MM.1S (cell line): ENCODE measurements around the gene OR2F1.

Experiments used
- DNase-seq: peaks from one replicate; pipeline ENCODE4 v3.0.0-alpha.2; 2015
- H2AFZ ChIP-seq: fragments of 300-600 bp; sonication (generic); 2 replicates; pipeline ENCODE4 v1.6.0; 2016; ENCODE audit warnings: antibody characterized with exemption, low read length
- H3F3A ChIP-seq: fragments of 300-600 bp; sonication (generic); 2 replicates; pipeline ENCODE4 v1.6.1; 2016; ENCODE audit warnings: mild to moderate bottlenecking, antibody characterized with exemption, low read length, moderate library complexity, mixed read lengths; ENCODE audit not compliant: insufficient read depth
- H3K27ac ChIP-seq: fragments of 300-600 bp; sonication (generic); 2 replicates; pipeline ENCODE4 v1.5.1; 2016; ENCODE audit warnings: mild to moderate bottlenecking, low read length
- H3K27me3 ChIP-seq: fragments of 300-600 bp; sonication (generic); replicated peaks from 2 replicates; pipeline ENCODE4 v1.6.0; 2016; ENCODE audit warnings: low read length; ENCODE audit not compliant: insufficient read depth
- H3K36me3 ChIP-seq: fragments of 300-600 bp; sonication (generic); replicated peaks from 2 replicates; pipeline ENCODE4 v1.6.1; 2016; ENCODE audit warnings: mild to moderate bottlenecking, low read length, mixed read lengths; ENCODE audit not compliant: insufficient read depth
- H3K4me1 ChIP-seq: fragments of 300-600 bp; sonication (generic); 2 replicates; pipeline ENCODE4 v1.6.1; 2016; ENCODE audit warnings: low read length, mixed read lengths
- H3K4me2 ChIP-seq: fragments of 300-600 bp; sonication (generic); 2 replicates; pipeline ENCODE4 v1.6.0; 2016; ENCODE audit warnings: low read depth, low read length
- H3K4me3 ChIP-seq: fragments of 300-600 bp; sonication (generic); 2 replicates; pipeline ENCODE4 v1.5.1; 2016; ENCODE audit warnings: low read length, mixed read lengths
- H3K79me2 ChIP-seq: fragments of 300-600 bp; sonication (generic); 2 replicates; pipeline ENCODE4 v1.6.1; 2016; ENCODE audit warnings: mixed run types, low read length, mixed read lengths
- H3K9ac ChIP-seq: fragments of 300-600 bp; sonication (generic); 2 replicates; pipeline ENCODE4 v1.6.1; 2016; ENCODE audit warnings: low read length, mixed read lengths
- H3K9me2 ChIP-seq: fragments of 300-600 bp; sonication (generic); replicated peaks from 2 replicates; pipeline ENCODE4 v1.6.1; 2016; ENCODE audit warnings: mild to moderate bottlenecking, low read length, mixed read lengths; ENCODE audit not compliant: insufficient read depth
- H3K9me3 ChIP-seq: fragments of 300-600 bp; sonication (generic); replicated peaks from 2 replicates; pipeline ENCODE4 v1.6.1; 2016; ENCODE audit warnings: mild to moderate bottlenecking, low read length, mixed read lengths; ENCODE audit not compliant: insufficient read depth
- H4K20me1 ChIP-seq: fragments of 300-600 bp; sonication (generic); 2 replicates; pipeline ENCODE4 v1.6.1; 2016; ENCODE audit warnings: mild to moderate bottlenecking, low read length, moderate library complexity, mixed read lengths; ENCODE audit not compliant: insufficient read depth
- CTCF ChIP-seq: fragments of 300-600 bp; sonication (generic); IDR thresholded peaks from 2 replicates; pipeline ENCODE4 v1.5.1; 2016; ENCODE audit warnings: antibody characterized with exemption, low read length, mixed read lengths
- EZH2 ChIP-seq: fragments of 300-600 bp; sonication (generic); optimal IDR thresholded peaks from 2 replicates; pipeline ENCODE3; 2017; ENCODE audit warnings: low read depth, mild to moderate bottlenecking, antibody characterized with exemption, low read length, mixed read lengths
- EZH2phosphoT487 ChIP-seq: fragments of 300-600 bp; sonication (generic); IDR thresholded peaks from 2 replicates; pipeline ENCODE4 v1.6.1; 2018; ENCODE audit warnings: antibody characterized with exemption, low read length

Gene OR2F1

GRCh38 chr7:143906895-143907294 lies 47.7 kb upstream of the OR2F1 start:
- no peaks in the 10 kb centered on the region for H4K20me1 ChIP-seq
- TF ChIP-seq CTCF, result no peak
- no peak for TF ChIP-seq EZH2phosphoT487
- no peak for TF ChIP-seq EZH2
- no peaks in the 10 kb centered on the region for H3K9me2 ChIP-seq
- no peaks in the 10 kb centered on the region for H3K27me3 ChIP-seq
- no peak overlapping the region for H3K9ac ChIP-seq
- no peak for DNase-seq
- H3K9me3 ChIP-seq, result no peaks in the 10 kb centered on the region
- H2AFZ ChIP-seq, result no peak overlapping the region
- no peaks in the 10 kb centered on the region for H3K36me3 ChIP-seq
- no peaks in the 10 kb centered on the region for H3K79me2 ChIP-seq
- no peak overlapping the region for H3K4me3 ChIP-seq
- no peak overlapping the region for H3K27ac ChIP-seq
- no peaks in the 10 kb centered on the region for H3F3A ChIP-seq
- no peaks in the 10 kb centered on the region for H3K4me1 ChIP-seq
- no peak overlapping the region for H3K4me2 ChIP-seq

GRCh38 chr7:143908120-143908519 lies 46.5 kb upstream of the OR2F1 start:
- no peak for TF ChIP-seq CTCF
- TF ChIP-seq EZH2phosphoT487, result no peak
- TF ChIP-seq EZH2, result no peak
- H3K36me3 ChIP-seq, result no peaks in the 10 kb centered on the region
- no peak overlapping the region for H3K4me3 ChIP-seq

GRCh38 chr7:143909863-143910262 lies 44.8 kb upstream of the OR2F1 start:
- no peaks in the 10 kb centered on the region for H4K20me1 ChIP-seq
- H3K36me3 ChIP-seq, result no peaks in the 10 kb centered on the region
- TF ChIP-seq EZH2 (no peak), EZH2phosphoT487 (no peak), CTCF (no peak)
- no peak for DNase-seq
- H3K4me2 ChIP-seq, result no peak overlapping the region
- H3K9me3 ChIP-seq, result no peaks in the 10 kb centered on the region
- H3K9ac ChIP-seq, result no peak overlapping the region
- H3K4me1 ChIP-seq, result no peaks in the 10 kb centered on the region
- H3K27me3 ChIP-seq, result no peaks in the 10 kb centered on the region
- no peaks in the 10 kb centered on the region for H3F3A ChIP-seq
- no peak overlapping the region for H3K27ac ChIP-seq
- no peaks in the 10 kb centered on the region for H3K9me2 ChIP-seq
- H3K79me2 ChIP-seq, result no peaks in the 10 kb centered on the region
- no peak overlapping the region for H3K4me3 ChIP-seq
- no peak overlapping the region for H2AFZ ChIP-seq

More at GRCh38 chr7:143908120-143908519, 46.5 kb upstream of the OR2F1 start:
- H2AFZ ChIP-seq, result no peak overlapping the region
- no peaks in the 10 kb centered on the region for H3K9me3 ChIP-seq
- H3K9me2 ChIP-seq, result no peaks in the 10 kb centered on the region
- H3K9ac ChIP-seq, result no peak overlapping the region
- H3F3A ChIP-seq, result no peaks in the 10 kb centered on the region
- no peak for DNase-seq
- no peak overlapping the region for H3K27ac ChIP-seq
- no peaks in the 10 kb centered on the region for H3K4me1 ChIP-seq
- no peaks in the 10 kb centered on the region for H3K27me3 ChIP-seq
- H3K4me2 ChIP-seq, result no peak overlapping the region
- H4K20me1 ChIP-seq, result no peaks in the 10 kb centered on the region
- no peaks in the 10 kb centered on the region for H3K79me2 ChIP-seq
